ENCODE results near the gene LCN15. TPM values are rescaled to one million over a fixed set of nuclear protein-coding genes. Genes with fewer than 3 reads are reported as not detected.

The LCN15 gene
- total and polyA plus RNA-seq, 2 of the 13 experiments (the other 11 are each of a cell fraction or from before 2014, with no cell fraction given), result 1.3 to 53.7 TPM

- Histone ChIP-seq H3K9ac (ENCODE audit: insufficient read depth, low read depth, low read length) (no peak overlapping the region), H3K36me3 (replicated peaks in 1 of 2; ENCODE audit: control insufficient read depth in 1 of 2, insufficient read depth in 2 of 2, low read length in 2 of 2) (peaks cover 0 to 2% of the 10 kb centered on the region in 2 experiments; a peak in 3 of 5 replicates), H3K9me3 (ENCODE audit: low read length) (no peaks in the 10 kb centered on the region), H3K4me2 (ENCODE audit: low read depth, low read length) (no peak overlapping the region; the same call in 1 of the 2 replicates), H2AFZ (ENCODE audit: low read length) (no peak overlapping the region), H3K27ac (ENCODE audit: extremely low read length, insufficient read depth, low read length) (no peak overlapping the region), H3K79me2 (ENCODE audit: insufficient read depth, low read length) (peaks cover 52% of the 10 kb centered on the region), H3K4me3 (replicated peaks in 1 of 3; ENCODE audit: insufficient read depth in 1 of 3, low read depth in 2 of 3, low read length in 3 of 3) (no peak overlapping the region; a peak in 1 of 6 replicates), H3K4me1 (ENCODE audit: insufficient read depth, low read length) (peaks cover 60% of the 10 kb centered on the region), H3K27me3 (ENCODE audit: control insufficient read depth in 1 of 2, insufficient read depth in 2 of 2, low read length in 2 of 2) (no peaks in the 10 kb centered on the region), H4K20me1 (ENCODE audit: insufficient read depth, low read length) (no peaks in the 10 kb centered on the region; the same call in none of the 2 replicates)
- POLR2A ChIA-PET, result no interaction called here
- no peak for DNase-seq (ENCODE audit: low spot score)
- intact Hi-C loops (cut with micrococcal nuclease; ENCODE audit: unreplicated experiment) (no loop called here), in situ Hi-C loops (cut with HindIII; ENCODE audit: extremely low pct_ligation_motif_present, low pct_unique_long_range_greater_than_20kb) (no loop called here)
- FAIRE-seq, result no peak
- ATAC-seq, result no peak
- WGBS (ENCODE audit: low lambda C conversion rate), result 95% methylated on average over 12 of the region's 20 CpGs
- CTCF ChIA-PET (ENCODE audit: low intra/inter-chr PET ratio, low total read pairs), result no interaction called here
- no TSS peak for BruUV-seq (replicated peaks)
- TF ChIP-seq ZKSCAN8 (CRISPR knock-in tag; IDR thresholded peaks at IDR 0.05; ENCODE audit: borderline replicate concordance) (no peak), ARHGAP35 (CRISPR knock-in tag; IDR thresholded peaks at IDR 0.05; ENCODE audit: borderline replicate concordance) (no peak), RNF219 (CRISPR knock-in tag; IDR thresholded peaks at IDR 0.05) (no peak), MIER3 (CRISPR knock-in tag; IDR thresholded peaks at IDR 0.05; ENCODE audit: borderline replicate concordance) (no peak), NONO (IDR thresholded peaks at IDR 0.05) (no peak), NONO (CRISPR knock-in tag; conservative IDR thresholded peaks at IDR 0.05) (peak; percentile 45; the same call in 1 of the 2 replicates), REL (CRISPR knock-in tag; conservative IDR thresholded peaks at IDR 0.05) (no peak; the same call in 1 of the 2 replicates), FOXO1 (CRISPR knock-in tag; IDR thresholded peaks at IDR 0.05) (no peak), PITX1 (CRISPR knock-in tag; IDR thresholded peaks at IDR 0.05) (no peak), ZBTB33 (CRISPR knock-in tag; IDR thresholded peaks at IDR 0.05) (peak; percentile 24; the same call in 1 of the 2 replicates), ZNF589 (CRISPR knock-in tag; conservative IDR thresholded peaks at IDR 0.05) (peak; percentile 71; the same call in 1 of the 2 replicates), ZHX2 (IDR thresholded peaks at IDR 0.05; ENCODE audit: low read depth) (no peak), ZHX2 (CRISPR knock-in tag; IDR thresholded peaks at IDR 0.05; ENCODE audit: borderline replicate concordance) (no peak), MAFK (conservative IDR thresholded peaks at IDR 0.05 in 1 of 2, IDR thresholded peaks at IDR 0.05 in 1 of 2; ENCODE audit: low read length in 2 of 2) (no peak)
Observed at GRCh38 chr9:136804509-136805206, 40.3 kb upstream of the LCN15 start.
